HepG2 (cell line): Measurements from ENCODE around the gene AWAT2. TPM values are rescaled to one million over a fixed set of nuclear protein-coding genes. Genes with fewer than 3 reads are reported as not detected.

Source experiments
- ATAC-seq: fragments of 200-7000 bp; cut with Tn5 transposase; 3 replicates; pipeline ENCODE4 v1.9.1; 2020; ENCODE audit warnings: mild to moderate bottlenecking, moderate library complexity
- BruUV-seq: library from RNA; stranded (reverse); fragments of 400-500 nt; replicated peaks from 2 replicates; lab custom pipeline; 2021; lab: Mats Ljungman, UMichigan
- CTCF ChIA-PET: fragments of 300-600 bp; formaldehyde crosslinking; extraction: SDS; loops from one replicate; lab custom pipeline; 2021; ENCODE audit warnings: low total read pairs, inconsistent platforms, low intra/inter-chr PET ratio; lab: Yijun Ruan, JAX
- POLR2A ChIA-PET: fragments of 350-600 bp; sonication (Branson Sonifier 250); formaldehyde crosslinking; loops from one replicate; lab custom pipeline; 2020; ENCODE audit warnings: antibody characterized with exemption, inconsistent platforms; lab: Yijun Ruan, JAX
- DNase-seq: peaks from one replicate; pipeline ENCODE4 v3.0.0-alpha.2; 2015; ENCODE audit warnings: low spot score
- FAIRE-seq: peaks from 3 replicates; lab custom pipeline; 2011; peaks lifted over from hg19 to GRCh38; lab: Jason Lieb, UNC
- H2AFZ ChIP-seq: one replicate; pipeline ENCODE4 v1.6.1; 2011; ENCODE audit warnings: low read length, inconsistent platforms
- H3K27ac ChIP-seq: fragments of 300-600 bp; 3 replicates; pipeline ENCODE4 v1.8.0; 2011; ENCODE audit warnings: mixed run types, mild to moderate bottlenecking, mixed read lengths, low read length, inconsistent platforms; ENCODE audit not compliant: insufficient read depth; ENCODE audit errors: extremely low read length
- H3K27me3 ChIP-seq, 2 experiments: fragments of 200-600 bp in 1 of 2; 2 replicates in 1 of 2; 3 replicates in 1 of 2; pipeline versions ENCODE4 v1.6.0 to v1.8.0; 2011; ENCODE audit warnings: low read length in 2 of 2, mild to moderate bottlenecking in 2 of 2, moderate library complexity in 2 of 2, inconsistent platforms in 1 of 2; ENCODE audit not compliant: insufficient read depth in 2 of 2, control insufficient read depth in 1 of 2
- H3K36me3 ChIP-seq, 2 experiments: fragments of 200-600 bp in 1 of 2; replicated peaks in 1 of 2; 2 replicates in 1 of 2; 3 replicates in 1 of 2; pipeline versions ENCODE4 v1.5.1 to v1.8.0; 2011; ENCODE audit warnings: low read length in 2 of 2, inconsistent platforms in 1 of 2; ENCODE audit not compliant: insufficient read depth in 2 of 2, control insufficient read depth in 1 of 2
- H3K4me1 ChIP-seq: 2 replicates; pipeline ENCODE4 v1.5.1; 2012; ENCODE audit warnings: low read length, inconsistent platforms; ENCODE audit not compliant: insufficient read depth
- H3K4me2 ChIP-seq: 2 replicates; pipeline ENCODE4 v1.6.0; 2011; ENCODE audit warnings: low read depth, low read length, inconsistent platforms
- H3K4me3 ChIP-seq, 3 experiments: fragments of 200-600 bp in 1 of 3; sonication (generic), shearing (Covaris generic) in 1 of 3; replicated peaks in 1 of 3; 2 replicates each; pipeline ENCODE4 v1.5.1; 2011 to 2016; ENCODE audit warnings: low read length in 3 of 3, inconsistent platforms in 2 of 3, low read depth in 2 of 3, mild to moderate bottlenecking in 2 of 3, control low read depth in 1 of 3, mixed read lengths in 1 of 3; ENCODE audit not compliant: insufficient read depth in 1 of 3
- H3K79me2 ChIP-seq: one replicate; pipeline ENCODE4 v1.6.1; 2011; ENCODE audit warnings: low read length, inconsistent platforms; ENCODE audit not compliant: insufficient read depth
- H3K9ac ChIP-seq: 2 replicates; pipeline ENCODE4 v1.6.0; 2011; ENCODE audit warnings: mild to moderate bottlenecking, low read depth, low read length, inconsistent platforms; ENCODE audit not compliant: insufficient read depth
- H3K9me3 ChIP-seq: 2 replicates; pipeline ENCODE4 v1.5.1; 2012; ENCODE audit warnings: mild to moderate bottlenecking, low read length
- H4K20me1 ChIP-seq: 2 replicates; pipeline ENCODE4 v1.6.0; 2011; ENCODE audit warnings: inconsistent platforms, mild to moderate bottlenecking, low read length, moderate library complexity; ENCODE audit not compliant: insufficient read depth
- ATF1 ChIP-seq: IDR thresholded peaks from 2 replicates; pipeline ENCODE4 v1.6.1; 2016; ENCODE audit warnings: mild to moderate bottlenecking, control low read depth
- BORCS8-MEF2B ChIP-seq: sonication (generic); formaldehyde crosslinking; IDR thresholded peaks from 2 replicates; pipeline ENCODE4 v1.8.0; 2022; ENCODE audit warnings: mild to moderate bottlenecking, missing genetic modification reagents
- CCAR2 ChIP-seq: fragments of 200-400 bp; formaldehyde crosslinking; optimal IDR thresholded peaks from 2 replicates; pipeline ENCODE3; 2018; ENCODE audit warnings: low read depth, mild to moderate bottlenecking, low read length, moderate library complexity
- HIVEP1 ChIP-seq: sonication (generic); formaldehyde crosslinking; IDR thresholded peaks from 2 replicates; pipeline ENCODE4 v1.4.0; 2020; ENCODE audit warnings: mild to moderate bottlenecking, missing genetic modification reagents
- MXD4 ChIP-seq: IDR thresholded peaks from 2 replicates; pipeline ENCODE4 v1.6.1; 2016; ENCODE audit warnings: mild to moderate bottlenecking, missing biosample characterization, missing genetic modification reagents
- RBAK ChIP-seq: sonication (generic); formaldehyde crosslinking; IDR thresholded peaks from 2 replicates; pipeline ENCODE4 v1.5.1; 2020; ENCODE audit warnings: mild to moderate bottlenecking, missing genetic modification reagents
- SALL2 ChIP-seq: sonication (generic); formaldehyde crosslinking; IDR thresholded peaks from 2 replicates; pipeline ENCODE4 v1.8.1; 2023; ENCODE audit warnings: mild to moderate bottlenecking, missing genetic modification reagents, inconsistent platforms
- ZNF326 ChIP-seq: sonication (generic); formaldehyde crosslinking; IDR thresholded peaks from 2 replicates; pipeline ENCODE4 v1.4.0; 2020; ENCODE audit warnings: missing genetic modification reagents, borderline replicate concordance
- ZNF782 ChIP-seq: sonication (generic); formaldehyde crosslinking; IDR thresholded peaks from 2 replicates; pipeline ENCODE4 v1.4.0; 2020; ENCODE audit warnings: missing genetic modification reagents, mild to moderate bottlenecking, borderline replicate concordance
- WGBS: methylation state at CpG from one replicate; pipeline ENCODE4 v1.1.6; 2017; ENCODE audit warnings: low lambda C conversion rate; 5-methylcytosine and 5-hydroxymethylcytosine counted together
- in situ Hi-C: cut with HindIII; loops from 2 replicates; pipeline ENCODE4 v1.10.0; 2017; ENCODE audit warnings: low pct_unique_long_range_greater_than_20kb; ENCODE audit not compliant: extremely low pct_ligation_motif_present
- intact Hi-C: fragments of 100-400 bp; cut with micrococcal nuclease; formaldehyde crosslinking; loops from one replicate; pipeline ENCODE4 v1.10.0; 2022; ENCODE audit not compliant: unreplicated experiment
- polyA plus RNA-seq, 8 experiments: library from polyadenylated mRNA; depleted of rRNA in 3 of 8; stranded (reverse) in 7 of 8; unstranded in 1 of 8; fragments of >200 nt; fragmentation: Illumina TruSeq in 4 of 8; extraction: Trizol in 4 of 8; gene quantifications; 2 replicates each; pipeline versions ENCODE4 v1.2.1 to v1.2.3, GENCODE V29; 2011 to 2016; ENCODE audit warnings: low read depth in 4 of 8, missing spikeins in 1 of 8, mixed read lengths in 1 of 8; ENCODE audit not compliant: insufficient read depth in 1 of 8
- total RNA-seq, 5 experiments: library from RNA; depleted of rRNA; stranded (reverse); fragments of >200 nt; fragmentation: Illumina TruSeq; extraction: Trizol; gene quantifications; 2 replicates each; pipeline ENCODE4 v1.2.3, GENCODE V29; 2016; ENCODE audit warnings: low read depth in 1 of 5
- TF ChIP-seq, protein P1 (sequence below): sonication (generic); formaldehyde crosslinking; IDR thresholded peaks from 2 replicates; pipeline ENCODE4 v1.4.0; 2020; ENCODE audit warnings: missing genetic modification reagents, borderline replicate concordance
- TF ChIP-seq, protein P2 (sequence below): sonication (generic); formaldehyde crosslinking; IDR thresholded peaks from 2 replicates; pipeline ENCODE4 v1.5.0; 2020; ENCODE audit warnings: mild to moderate bottlenecking, missing genetic modification reagents

AWAT2 gene
- total and polyA plus RNA-seq, 2 of the 13 experiments (the other 11 are each of a cell fraction or from before 2014, with no cell fraction given): not detected

DNA sequence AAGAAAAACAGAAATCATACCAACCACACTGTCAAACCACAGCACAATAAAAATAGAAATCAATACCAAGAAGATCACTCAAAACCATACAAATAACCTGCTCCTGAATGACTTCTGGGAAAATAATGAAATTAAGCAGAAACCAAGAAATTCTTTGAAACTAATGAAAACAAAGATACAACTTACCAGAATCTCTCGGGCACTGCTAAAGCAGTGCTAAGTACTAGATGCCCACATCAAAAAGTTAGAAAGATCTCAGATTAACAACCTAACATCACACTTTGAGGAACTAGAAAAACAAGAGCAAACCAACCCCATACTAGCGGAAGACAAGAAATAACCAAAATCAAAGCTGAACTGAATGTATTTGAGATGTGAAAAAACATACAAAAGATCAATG, 33.2 kb downstream of the AWAT2 start:
- FAIRE-seq (peak; percentile 68), DNase-seq (no peak), ATAC-seq (no peak)
- Histone ChIP-seq H2AFZ (no peak overlapping the region), H3K27ac (no peak overlapping the region), H3K36me3 (no peaks in the 10 kb centered on the region), H3K4me3 (no peak overlapping the region), H3K4me1 (no peaks in the 10 kb centered on the region), H3K9ac (no peak overlapping the region), H3K4me2 (no peak overlapping the region), H3K9me3 (no peaks in the 10 kb centered on the region), H3K79me2 (no peaks in the 10 kb centered on the region), H4K20me1 (no peaks in the 10 kb centered on the region), H3K27me3 (no peaks in the 10 kb centered on the region)
- WGBS: 97% methylated on average over 2 of the region's 2 CpGs
- BruUV-seq: no TSS peak
- in situ Hi-C loops (no loop called here), intact Hi-C loops (no loop called here)
- TF ChIP-seq BORCS8-MEF2B (CRISPR knock-in tag) (no peak), CCAR2 (no peak), HIVEP1 (CRISPR knock-in tag) (no peak), ATF1 (CRISPR knock-in tag) (no peak)
- CTCF ChIA-PET: no interaction called here
- POLR2A ChIA-PET: no interaction called here

DNA sequence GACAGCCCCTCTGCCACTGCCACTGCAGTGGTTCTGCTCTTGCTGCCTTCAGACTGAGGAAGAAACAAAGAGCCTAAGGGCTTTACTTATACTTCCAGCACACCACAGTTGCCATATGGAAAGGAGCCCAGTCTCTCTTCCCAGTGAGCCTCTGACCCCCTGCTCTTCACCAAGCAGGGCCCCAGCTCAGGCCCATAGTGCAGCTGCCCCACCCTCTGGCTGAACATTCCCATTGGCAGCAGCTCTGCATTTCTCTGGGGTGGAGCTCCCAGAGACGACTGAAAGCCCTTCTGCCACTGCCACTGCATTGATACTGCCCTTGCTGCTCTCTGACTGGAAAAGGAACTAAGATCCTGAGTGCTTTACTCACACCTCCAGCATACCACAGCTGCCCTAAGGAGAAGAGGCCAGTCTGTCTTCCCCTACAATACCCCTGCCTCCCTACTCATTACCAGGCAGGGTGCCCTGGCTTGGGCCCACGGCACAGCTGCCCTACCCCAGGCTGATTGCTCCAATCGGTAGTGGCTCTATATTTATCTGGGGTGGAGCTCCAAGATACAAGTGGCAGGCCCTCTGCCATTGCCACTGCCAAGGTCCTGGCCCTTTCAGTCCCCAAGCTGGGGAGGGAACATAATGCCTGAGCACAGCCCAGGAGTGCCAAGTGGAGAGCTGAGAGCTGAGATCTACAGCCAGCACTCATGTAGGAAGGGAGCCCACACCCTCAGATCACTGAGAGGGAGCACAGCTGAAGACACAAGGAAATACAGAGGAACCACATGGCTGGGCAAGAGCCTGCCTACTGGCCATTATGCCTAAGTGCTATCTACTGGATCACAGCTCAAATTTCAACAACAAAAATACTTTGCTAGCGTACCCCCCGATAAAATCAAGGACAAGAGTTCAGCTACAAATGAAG, 36.0 kb downstream of the AWAT2 start:
- POLR2A ChIA-PET: no interaction called here
- peak; percentile 38; the same call in 1 of the 3 replicates for ATAC-seq
- TF ChIP-seq, protein P1, sequence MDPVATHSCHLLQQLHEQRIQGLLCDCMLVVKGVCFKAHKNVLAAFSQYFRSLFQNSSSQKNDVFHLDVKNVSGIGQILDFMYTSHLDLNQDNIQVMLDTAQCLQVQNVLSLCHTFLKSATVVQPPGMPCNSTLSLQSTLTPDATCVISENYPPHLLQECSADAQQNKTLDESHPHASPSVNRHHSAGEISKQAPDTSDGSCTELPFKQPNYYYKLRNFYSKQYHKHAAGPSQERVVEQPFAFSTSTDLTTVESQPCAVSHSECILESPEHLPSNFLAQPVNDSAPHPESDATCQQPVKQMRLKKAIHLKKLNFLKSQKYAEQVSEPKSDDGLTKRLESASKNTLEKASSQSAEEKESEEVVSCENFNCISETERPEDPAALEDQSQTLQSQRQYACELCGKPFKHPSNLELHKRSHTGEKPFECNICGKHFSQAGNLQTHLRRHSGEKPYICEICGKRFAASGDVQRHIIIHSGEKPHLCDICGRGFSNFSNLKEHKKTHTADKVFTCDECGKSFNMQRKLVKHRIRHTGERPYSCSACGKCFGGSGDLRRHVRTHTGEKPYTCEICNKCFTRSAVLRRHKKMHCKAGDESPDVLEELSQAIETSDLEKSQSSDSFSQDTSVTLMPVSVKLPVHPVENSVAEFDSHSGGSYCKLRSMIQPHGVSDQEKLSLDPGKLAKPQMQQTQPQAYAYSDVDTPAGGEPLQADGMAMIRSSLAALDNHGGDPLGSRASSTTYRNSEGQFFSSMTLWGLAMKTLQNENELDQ: no peak
- TF ChIP-seq ZNF782 (CRISPR knock-in tag): no peak
- TF ChIP-seq MXD4 (CRISPR knock-in tag): no peak
- TF ChIP-seq, protein P2, sequence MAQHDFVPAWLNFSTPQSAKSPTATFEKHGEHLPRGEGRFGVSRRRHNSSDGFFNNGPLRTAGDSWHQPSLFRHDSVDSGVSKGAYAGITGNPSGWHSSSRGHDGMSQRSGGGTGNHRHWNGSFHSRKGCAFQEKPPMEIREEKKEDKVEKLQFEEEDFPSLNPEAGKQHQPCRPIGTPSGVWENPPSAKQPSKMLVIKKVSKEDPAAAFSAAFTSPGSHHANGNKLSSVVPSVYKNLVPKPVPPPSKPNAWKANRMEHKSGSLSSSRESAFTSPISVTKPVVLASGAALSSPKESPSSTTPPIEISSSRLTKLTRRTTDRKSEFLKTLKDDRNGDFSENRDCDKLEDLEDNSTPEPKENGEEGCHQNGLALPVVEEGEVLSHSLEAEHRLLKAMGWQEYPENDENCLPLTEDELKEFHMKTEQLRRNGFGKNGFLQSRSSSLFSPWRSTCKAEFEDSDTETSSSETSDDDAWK: no peak
- TF ChIP-seq RBAK (CRISPR knock-in tag): no peak
- no peak for TF ChIP-seq ZNF326 (CRISPR knock-in tag)
- TF ChIP-seq SALL2: no peak

More for the DNA sequence above, 36.0 kb downstream of the AWAT2 start:
- no peaks in the 10 kb centered on the region for H3K27me3 ChIP-seq
- FAIRE-seq: no peak
- no peak overlapping the region for H2AFZ ChIP-seq
- no peak overlapping the region for H3K9ac ChIP-seq
- no peaks in the 10 kb centered on the region for H4K20me1 ChIP-seq
- in situ Hi-C loops: no loop called here
- H3K79me2 ChIP-seq: no peaks in the 10 kb centered on the region
- no peaks in the 10 kb centered on the region for H3K36me3 ChIP-seq
- no peak overlapping the region for H3K4me2 ChIP-seq
- H3K9me3 ChIP-seq: no peaks in the 10 kb centered on the region
- no peak for DNase-seq
- 93% methylated on average over 2 of the region's 5 CpGs for WGBS
- CTCF ChIA-PET: no interaction called here
- no TSS peak for BruUV-seq
- intact Hi-C loops: no loop called here
- H3K4me3 ChIP-seq: no peak overlapping the region
- H3K27ac ChIP-seq: no peak overlapping the region
- H3K4me1 ChIP-seq: no peaks in the 10 kb centered on the region
